WTC11 (cell line): Measurements from ENCODE around the gene YWHAH. TPM values are rescaled to one million over a fixed set of nuclear protein-coding genes. Genes with fewer than 3 reads are reported as not detected.

Experiments
- ATAC-seq: fragments of 200-7000 bp; cut with Tn5 transposase; 2 replicates; pipeline ENCODE4 v1.10.0; 2021; ENCODE audit warnings: mild to moderate bottlenecking, moderate library complexity
- CTCF ChIA-PET: fragments of 300-600 bp; sonication (Branson Sonifier 250); formaldehyde crosslinking; loops from one replicate; lab custom pipeline; 2021; ENCODE audit warnings: antibody characterized with exemption; lab: Charles Lee
- POLR2A ChIA-PET: fragments of 350-600 bp; sonication (Branson Sonifier 250); formaldehyde crosslinking; loops from one replicate; lab custom pipeline; 2021; ENCODE audit warnings: antibody characterized with exemption; lab: Charles Lee
- DNase-seq: peaks from one replicate; pipeline ENCODE4 v3.0.0; 2021; ENCODE audit warnings: low spot score
- H3K27ac Mint-ChIP-seq: 2 replicates; pipeline ENCODE4 v1.8.0; 2021; ENCODE audit warnings: mixed read lengths
- H3K27me3 Mint-ChIP-seq: 2 replicates; pipeline ENCODE4 v1.8.0; 2021; ENCODE audit warnings: low read depth, mild to moderate bottlenecking, moderate library complexity, mixed read lengths
- H3K36me3 Mint-ChIP-seq: 2 replicates; pipeline ENCODE4 v1.8.0; 2021; ENCODE audit warnings: mixed read lengths
- H3K4me1 Mint-ChIP-seq: 2 replicates; pipeline ENCODE4 v1.8.0; 2022; ENCODE audit warnings: mixed read lengths
- H3K4me3 Mint-ChIP-seq: 2 replicates; pipeline ENCODE4 v1.8.0; 2021; ENCODE audit warnings: mild to moderate bottlenecking, moderate library complexity, mixed read lengths
- H3K9me3 Mint-ChIP-seq: 2 replicates; pipeline ENCODE4 v1.8.0; 2021; ENCODE audit warnings: mixed read lengths
- ATF6 ChIP-seq: sonication (generic); formaldehyde crosslinking; IDR thresholded peaks from 2 replicates; pipeline ENCODE4 v1.8.1; 2023; ENCODE audit warnings: mild to moderate bottlenecking, missing genetic modification reagents
- CBFB ChIP-seq: sonication (generic); formaldehyde crosslinking; IDR thresholded peaks from 2 replicates; pipeline ENCODE4 v1.8.1; 2022; ENCODE audit warnings: mild to moderate bottlenecking, low read depth, missing genetic modification reagents
- E2F1 ChIP-seq: sonication (generic); formaldehyde crosslinking; IDR thresholded peaks from 2 replicates; pipeline ENCODE4 v1.8.0; 2022; ENCODE audit warnings: mild to moderate bottlenecking, missing genetic modification reagents
- ELF4 ChIP-seq: sonication (generic); formaldehyde crosslinking; IDR thresholded peaks from 2 replicates; pipeline ENCODE4 v1.8.1; 2022; ENCODE audit warnings: low read depth, mild to moderate bottlenecking, moderate library complexity, missing genetic modification reagents
- ESRRA ChIP-seq: sonication (generic); formaldehyde crosslinking; IDR thresholded peaks from 2 replicates; pipeline ENCODE4 v1.8.1; 2022; ENCODE audit warnings: mild to moderate bottlenecking, missing genetic modification reagents, borderline replicate concordance
- FOXK1 ChIP-seq: sonication (generic); formaldehyde crosslinking; IDR thresholded peaks from 2 replicates; pipeline ENCODE4 v1.8.0; 2022; ENCODE audit warnings: mild to moderate bottlenecking, moderate library complexity, missing genetic modification reagents
- GABPB1 ChIP-seq: sonication (generic); formaldehyde crosslinking; IDR thresholded peaks from 2 replicates; pipeline ENCODE4 v1.8.1; 2023; ENCODE audit warnings: mild to moderate bottlenecking, missing genetic modification reagents
- GRHL2 ChIP-seq: fragments of 250-450 bp; sonication (Bioruptor Pico); IDR thresholded peaks from 2 replicates; pipeline ENCODE4 v1.8.0; 2022; ENCODE audit warnings: mild to moderate bottlenecking, moderate library complexity; ENCODE audit not compliant: insufficient replicate concordance, severe bottlenecking
- HMGA2 ChIP-seq: fragments of 250-450 bp; sonication (Bioruptor Pico); IDR thresholded peaks from 2 replicates; pipeline ENCODE4 v1.4.0; 2021; ENCODE audit warnings: mild to moderate bottlenecking, moderate library complexity
- MLX ChIP-seq: sonication (generic); formaldehyde crosslinking; IDR thresholded peaks from 2 replicates; pipeline ENCODE4 v1.8.1; 2023; ENCODE audit warnings: mild to moderate bottlenecking, missing genetic modification reagents, moderate library complexity
- NFATC4 ChIP-seq: fragments of 250-450 bp; sonication (Bioruptor Pico); IDR thresholded peaks from 2 replicates; pipeline ENCODE4 v1.9.0; 2021; ENCODE audit warnings: mild to moderate bottlenecking
- NFE2L1 ChIP-seq: sonication (generic); formaldehyde crosslinking; IDR thresholded peaks from 2 replicates; pipeline ENCODE4 v1.8.1; 2023; ENCODE audit warnings: missing genetic modification reagents
- NFYB ChIP-seq: sonication (generic); formaldehyde crosslinking; conservative IDR thresholded peaks from 2 replicates; pipeline ENCODE4 v1.8.0; 2022; ENCODE audit warnings: low read depth, missing genetic modification reagents
- RORB ChIP-seq: fragments of 250-450 bp; sonication (Bioruptor Pico); IDR thresholded peaks from 2 replicates; pipeline ENCODE4 v1.9.0; 2021; ENCODE audit warnings: mild to moderate bottlenecking
- SMAD3 ChIP-seq: sonication (generic); formaldehyde crosslinking; IDR thresholded peaks from 2 replicates; pipeline ENCODE4 v1.8.0; 2022; ENCODE audit warnings: missing genetic modification reagents, mild to moderate bottlenecking, borderline replicate concordance
- SMAD4 ChIP-seq: sonication (generic); formaldehyde crosslinking; IDR thresholded peaks from 2 replicates; pipeline ENCODE4 v1.8.0; 2022; ENCODE audit warnings: mild to moderate bottlenecking, missing genetic modification reagents
- SOX15 ChIP-seq: fragments of 250-450 bp; sonication (Bioruptor Pico); IDR thresholded peaks from 2 replicates; pipeline ENCODE4 v1.9.0; 2021; ENCODE audit warnings: mild to moderate bottlenecking
- SP1 ChIP-seq: sonication (generic); formaldehyde crosslinking; conservative IDR thresholded peaks from 2 replicates; pipeline ENCODE4 v1.8.1; 2022; ENCODE audit warnings: missing genetic modification reagents
- STAT6 ChIP-seq: sonication (generic); formaldehyde crosslinking; conservative IDR thresholded peaks from 2 replicates; pipeline ENCODE4 v1.8.1; 2023; ENCODE audit warnings: mild to moderate bottlenecking, low read depth, missing genetic modification reagents, moderate library complexity
- TEAD4 ChIP-seq: sonication (generic); formaldehyde crosslinking; IDR thresholded peaks from 2 replicates; pipeline ENCODE4 v1.8.0; 2022; ENCODE audit warnings: mild to moderate bottlenecking, missing genetic modification reagents
- TP53 ChIP-seq: sonication (generic); formaldehyde crosslinking; IDR thresholded peaks from 2 replicates; pipeline ENCODE4 v1.8.1; 2023; ENCODE audit warnings: mild to moderate bottlenecking, missing genetic modification reagents
- USF2 ChIP-seq: sonication (generic); formaldehyde crosslinking; IDR thresholded peaks from 2 replicates; pipeline ENCODE4 v1.8.1; 2023; ENCODE audit warnings: mild to moderate bottlenecking, missing genetic modification reagents, moderate library complexity
- ZNF232 ChIP-seq: sonication (generic); formaldehyde crosslinking; IDR thresholded peaks from 2 replicates; pipeline ENCODE4 v1.8.0; 2022; ENCODE audit warnings: mild to moderate bottlenecking, missing genetic modification reagents
- total RNA-seq: library from RNA; stranded (reverse); gene quantifications from 3 replicates; pipeline ENCODE4 v1.2.3, GENCODE V29; 2021

The YWHAH gene
- total RNA-seq, 1 experiment from 2014 or later = 203 TPM

GRCh38 chr22:31905356-31905755 lies 39.0 kb upstream of the YWHAH start (continued):
- TF ChIP-seq STAT6 (CRISPR knock-in tag) = no peak

GRCh38 chr22:31906086-31906485 lies 38.2 kb upstream of the YWHAH start:
- Mint-ChIP-seq H3K4me3 (no peak overlapping the region), H3K4me1 (no peaks in the 10 kb centered on the region), H3K27me3 (no peaks in the 10 kb centered on the region), H3K9me3 (no peaks in the 10 kb centered on the region), H3K36me3 (peaks cover 4% of the 10 kb centered on the region), H3K27ac (no peak overlapping the region)
- TF ChIP-seq ELF4 (no peak), USF2 (CRISPR knock-in tag) (no peak), MLX (no peak), NFE2L1 (CRISPR knock-in tag) (no peak), TEAD4 (no peak), SMAD4 (no peak), E2F1 (CRISPR knock-in tag) (no peak), SOX15 (no peak), CBFB (no peak), ZNF232 (CRISPR knock-in tag) (no peak), NFYB (CRISPR knock-in tag) (no peak)
- ATAC-seq = no peak
- no peak for DNase-seq
- ChIA-PET POLR2A (no interaction called here), CTCF (interaction anchor here (3.3 kb wide), 1 partner anchor 64 kb away, joined by 8 read pairs; no protein-coding TSS in a partner anchor)

- CTCF ChIA-PET = interaction anchor here (1.5 to 3.3 kb wide), 2 partner anchors 12 to 64 kb away, joined by 4 to 8 read pairs; no protein-coding TSS in a partner anchor
These were observed 37.8 kb upstream of the YWHAH start for GRCh38 chr22:31906569-31906968.

More at GRCh38 chr22:31906569-31906968, 37.8 kb upstream of the YWHAH start:
- no peak overlapping the region for H3K27ac Mint-ChIP-seq
- peaks cover 4% of the 10 kb centered on the region for H3K36me3 Mint-ChIP-seq
- no peaks in the 10 kb centered on the region for H3K9me3 Mint-ChIP-seq
- no peaks in the 10 kb centered on the region for H3K27me3 Mint-ChIP-seq
- H3K4me1 Mint-ChIP-seq = no peaks in the 10 kb centered on the region
- no peak for TF ChIP-seq ZNF232 (CRISPR knock-in tag)
- TF ChIP-seq FOXK1 = no peak
- no peak for TF ChIP-seq E2F1 (CRISPR knock-in tag)
- TF ChIP-seq ATF6 (CRISPR knock-in tag) = no peak
- no peak for TF ChIP-seq HMGA2 (CRISPR knock-in tag)
- no peak for TF ChIP-seq GABPB1 (CRISPR knock-in tag)
- TF ChIP-seq SMAD3 (CRISPR knock-in tag) = no peak
- no peak for TF ChIP-seq GRHL2 (CRISPR knock-in tag)
- TF ChIP-seq NFATC4 (CRISPR knock-in tag) = no peak
- TF ChIP-seq ESRRA (CRISPR knock-in tag) = no peak
- TF ChIP-seq TP53 (CRISPR knock-in tag) = no peak
- TF ChIP-seq SP1 (CRISPR knock-in tag) = no peak
- TF ChIP-seq RORB (CRISPR knock-in tag) = no peak
- TF ChIP-seq, all 79 proteins: peak for 0
- no peak for DNase-seq
- no peak overlapping the region for H3K4me3 Mint-ChIP-seq
- no peak for ATAC-seq
- POLR2A ChIA-PET = no interaction called here
